ENCODE measurements around the gene P4HA1. TPM values are rescaled to one million over a fixed set of nuclear protein-coding genes. Genes with fewer than 3 reads are reported as not detected.

P4HA1 gene
- total RNA-seq (100 to 1,000 TPM in 1 of 2 donors, 10 to 100 TPM in 1; 88.0 to 107 TPM), polyA plus RNA-seq (ENCODE audit: insufficient read length in 2 of 2) (10 to 100 TPM; 47.2 to 51.2 TPM)
- long read RNA-seq, donor 1, partial matches to known transcripts, result 6 of 12 reads
- long read RNA-seq, donor 1, other reads (novel, unspliced or antisense), result 0 of 12 reads
- long read RNA-seq, donor 2, partial matches to known transcripts, result 0 of 1 reads
- long read RNA-seq, donor 2, other reads (novel, unspliced or antisense), result 0 of 1 reads
- long read RNA-seq, donor 3, partial matches to known transcripts, result 8 of 8 reads
- long read RNA-seq, donor 3, other reads (novel, unspliced or antisense), result 0 of 8 reads
- long read RNA-seq, donor 4, transcript P4HA1-203 (15 exons, 2,727 nt), result major isoform, 11 of 30 reads
- long read RNA-seq, donor 4, partial matches to known transcripts, result 19 of 30 reads
- long read RNA-seq, donor 4, other reads (novel, unspliced or antisense), result 0 of 30 reads

GRCh38 chr10:73096449-73097304, at the start of gene P4HA1:
P4HA1 (minus strand) TSS chr10:73096866; CDS start chr10:73074883, 21,983 bp downstream.
- WGBS (ENCODE audit: insufficient coverage), result under 1% methylated on average over 70 of the region's 75 CpGs
- H3K4me3 ChIP-seq (ENCODE audit: low read depth, low read length), result peak within 1 kb of the TSS; percentile 98
- H3K36me3 ChIP-seq (ENCODE audit: control insufficient read depth, insufficient read depth, low read length), result no peaks in the 10 kb centered on the region
- peak; percentile 91 to 99 (median 94) for DNase-seq (ENCODE audit: low read depth in 4 of 6, low spot score in 6 of 6)
- H3K27me3 ChIP-seq (ENCODE audit: control insufficient read depth, insufficient read depth, low read length), result no peaks in the 10 kb centered on the region
- peaks cover 7% of the 10 kb centered on the region for H3K4me1 ChIP-seq (ENCODE audit: control insufficient read depth, insufficient read depth, low read length)
- peak within 1 kb of the TSS; percentile 97 for H3K27ac ChIP-seq (ENCODE audit: low read depth, low read length)
- no peaks in the 10 kb centered on the region for H3K9me3 ChIP-seq (ENCODE audit: control insufficient read depth, insufficient read depth, low read length)

GRCh38 chr10:73141603-73142002, 44.9 kb upstream of the P4HA1 start:
- DNase-seq (ENCODE audit: low read depth in 4 of 6, low spot score in 6 of 6), result no peak
- Histone ChIP-seq H3K9me3 (ENCODE audit: control insufficient read depth, insufficient read depth, low read length) (no peaks in the 10 kb centered on the region), H3K36me3 (ENCODE audit: control insufficient read depth, insufficient read depth, low read length) (peaks cover 50% of the 10 kb centered on the region), H3K27me3 (ENCODE audit: control insufficient read depth, insufficient read depth, low read length) (no peaks in the 10 kb centered on the region), H3K4me3 (ENCODE audit: low read depth, low read length) (no peak overlapping the region), H3K27ac (ENCODE audit: low read depth, low read length) (no peak overlapping the region), H3K4me1 (ENCODE audit: control insufficient read depth, insufficient read depth, low read length) (no peaks in the 10 kb centered on the region)
- 100% methylated on average over 1 of the region's 3 CpGs for WGBS (ENCODE audit: insufficient coverage)

GRCh38 chr10:73139251-73139650, 42.6 kb upstream of the P4HA1 start:
- H3K4me3 ChIP-seq (ENCODE audit: low read depth, low read length), result no peak overlapping the region
- H3K4me1 ChIP-seq (ENCODE audit: control insufficient read depth, insufficient read depth, low read length), result no peaks in the 10 kb centered on the region
- DNase-seq (ENCODE audit: low read depth in 4 of 6, low spot score in 6 of 6), result no peak
- H3K27me3 ChIP-seq (ENCODE audit: control insufficient read depth, insufficient read depth, low read length), result no peaks in the 10 kb centered on the region
- peaks cover 43% of the 10 kb centered on the region for H3K36me3 ChIP-seq (ENCODE audit: control insufficient read depth, insufficient read depth, low read length)
- H3K27ac ChIP-seq (ENCODE audit: low read depth, low read length), result no peak overlapping the region
- WGBS (ENCODE audit: insufficient coverage), result 71% methylated on average over 1 of the region's 2 CpGs
- H3K9me3 ChIP-seq (ENCODE audit: control insufficient read depth, insufficient read depth, low read length), result no peaks in the 10 kb centered on the region

DNA sequence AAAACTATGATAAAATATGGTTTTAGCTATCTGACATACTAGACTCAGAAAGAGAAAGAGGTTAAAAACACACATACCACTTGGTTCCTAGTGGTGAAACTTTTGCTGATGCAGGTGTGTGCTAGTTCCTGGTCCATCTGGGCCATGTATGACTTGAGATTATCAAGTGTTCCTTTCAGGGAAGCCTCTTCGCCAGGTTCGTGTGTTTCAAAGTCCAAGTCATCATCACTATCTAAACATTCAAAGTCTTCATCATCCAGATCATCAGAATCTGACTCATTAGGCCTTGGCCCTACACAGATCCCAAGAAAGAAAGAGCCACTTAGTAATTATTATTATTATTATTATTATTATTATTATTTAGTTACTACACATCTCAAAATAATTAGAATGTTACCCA, 40.0 kb upstream of the P4HA1 start:
- no peaks in the 10 kb centered on the region for H3K4me1 ChIP-seq (ENCODE audit: control insufficient read depth, insufficient read depth, low read length)
- no peak overlapping the region for H3K4me3 ChIP-seq (ENCODE audit: low read depth, low read length)
- H3K36me3 ChIP-seq (ENCODE audit: control insufficient read depth, insufficient read depth, low read length), result peaks cover 34% of the 10 kb centered on the region
- no peak overlapping the region for H3K27ac ChIP-seq (ENCODE audit: low read depth, low read length)
- H3K27me3 ChIP-seq (ENCODE audit: control insufficient read depth, insufficient read depth, low read length), result no peaks in the 10 kb centered on the region
- DNase-seq (ENCODE audit: low read depth in 4 of 6, low spot score in 6 of 6), result no peak
- WGBS (ENCODE audit: insufficient coverage), result 100% methylated on average over 1 of the region's 2 CpGs
- no peaks in the 10 kb centered on the region for H3K9me3 ChIP-seq (ENCODE audit: control insufficient read depth, insufficient read depth, low read length)

GRCh38 chr10:73134727-73135126, 38.1 kb upstream of the P4HA1 start:
- DNase-seq (ENCODE audit: low read depth in 4 of 6, low spot score in 6 of 6), result no peak
- H3K4me1 ChIP-seq (ENCODE audit: control insufficient read depth, insufficient read depth, low read length), result no peaks in the 10 kb centered on the region
- peaks cover 26% of the 10 kb centered on the region for H3K36me3 ChIP-seq (ENCODE audit: control insufficient read depth, insufficient read depth, low read length)
- H3K9me3 ChIP-seq (ENCODE audit: control insufficient read depth, insufficient read depth, low read length), result no peaks in the 10 kb centered on the region
- no peak overlapping the region for H3K4me3 ChIP-seq (ENCODE audit: low read depth, low read length)
- no peaks in the 10 kb centered on the region for H3K27me3 ChIP-seq (ENCODE audit: control insufficient read depth, insufficient read depth, low read length)
- no CpG with 5 or more reads among the region's 3 CpGs for WGBS (ENCODE audit: insufficient coverage)
- no peak overlapping the region for H3K27ac ChIP-seq (ENCODE audit: low read depth, low read length)

DNA sequence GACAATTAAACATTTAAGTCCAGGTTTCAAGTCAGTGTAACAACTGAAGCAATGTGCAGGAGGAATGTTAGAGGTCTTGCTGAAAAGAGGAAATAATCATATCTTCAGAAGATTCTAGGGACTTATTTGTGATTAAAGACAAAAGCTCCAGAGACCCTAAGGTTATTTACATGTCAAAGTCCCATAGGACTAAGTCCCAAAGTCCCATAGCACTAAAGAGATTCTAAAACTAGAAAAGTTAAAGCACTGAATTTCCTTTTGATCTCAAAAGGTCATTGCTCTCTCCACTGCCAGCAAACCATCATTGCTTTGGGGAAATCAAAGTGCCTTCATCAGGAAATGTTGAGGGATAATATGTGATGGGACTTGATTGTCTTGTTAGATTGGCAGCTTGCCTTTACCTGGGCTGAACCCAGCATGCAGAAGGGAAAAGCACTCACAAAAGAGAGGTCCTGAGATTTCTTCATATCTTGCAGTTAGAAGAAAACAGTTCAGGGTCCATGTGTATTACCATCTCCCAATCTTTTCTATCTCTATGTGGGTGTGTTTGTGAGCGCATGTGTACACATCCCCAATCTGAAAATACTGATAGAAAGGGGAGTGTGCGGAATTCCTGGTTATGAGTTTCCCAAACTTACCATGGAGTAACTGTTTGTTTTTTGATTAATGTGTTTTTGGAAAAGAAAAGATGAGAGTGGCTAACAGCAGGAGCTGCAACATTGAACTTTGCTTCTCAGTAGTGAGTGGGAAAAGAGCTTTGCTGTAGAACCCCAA, 35.4 kb upstream of the P4HA1 start:
- Histone ChIP-seq H3K36me3 (ENCODE audit: control insufficient read depth, insufficient read depth, low read length) (peaks cover 23% of the 10 kb centered on the region), H3K4me1 (ENCODE audit: control insufficient read depth, insufficient read depth, low read length) (no peaks in the 10 kb centered on the region), H3K9me3 (ENCODE audit: control insufficient read depth, insufficient read depth, low read length) (no peaks in the 10 kb centered on the region), H3K27ac (ENCODE audit: low read depth, low read length) (no peak overlapping the region), H3K27me3 (ENCODE audit: control insufficient read depth, insufficient read depth, low read length) (no peaks in the 10 kb centered on the region), H3K4me3 (ENCODE audit: low read depth, low read length) (no peak overlapping the region)
- DNase-seq (ENCODE audit: low read depth in 4 of 6, low spot score in 6 of 6), result no peak
- no CpG with 5 or more reads among the region's 2 CpGs for WGBS (ENCODE audit: insufficient coverage)

DNA sequence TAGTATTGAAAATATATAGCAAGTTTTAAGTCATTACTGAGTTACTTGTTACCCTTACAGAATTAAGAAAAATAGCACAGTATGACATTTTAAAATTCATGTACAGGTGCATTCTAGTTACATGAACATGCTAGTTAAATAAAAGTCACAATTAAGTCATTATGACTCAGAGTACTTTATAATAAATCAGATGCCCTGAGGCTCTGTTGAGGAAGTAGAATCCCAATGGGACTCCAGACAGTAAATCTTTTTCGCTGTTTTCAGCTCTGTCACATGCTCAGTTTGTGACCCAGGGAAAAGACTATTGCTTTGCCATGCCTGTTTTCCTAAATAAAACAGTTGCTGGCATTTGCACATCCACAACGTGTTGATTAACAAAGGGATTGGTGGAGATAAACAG, 34.6 kb upstream of the P4HA1 start:
- Histone ChIP-seq H3K4me3 (ENCODE audit: low read depth, low read length) (no peak overlapping the region), H3K27ac (ENCODE audit: low read depth, low read length) (no peak overlapping the region), H3K27me3 (ENCODE audit: control insufficient read depth, insufficient read depth, low read length) (no peaks in the 10 kb centered on the region), H3K9me3 (ENCODE audit: control insufficient read depth, insufficient read depth, low read length) (no peaks in the 10 kb centered on the region), H3K36me3 (ENCODE audit: control insufficient read depth, insufficient read depth, low read length) (peaks cover 29% of the 10 kb centered on the region), H3K4me1 (ENCODE audit: control insufficient read depth, insufficient read depth, low read length) (no peaks in the 10 kb centered on the region)
- 27% methylated on average over 1 of the region's 2 CpGs for WGBS (ENCODE audit: insufficient coverage)
- peak in 1 of 6 donors; percentile 20 for DNase-seq (ENCODE audit: low read depth in 4 of 6, low spot score in 6 of 6)

- no peaks in the 10 kb centered on the region for H3K27me3 ChIP-seq (ENCODE audit: control insufficient read depth, insufficient read depth, low read length)
- H3K4me3 ChIP-seq (ENCODE audit: low read depth, low read length), result no peak overlapping the region
- WGBS (ENCODE audit: insufficient coverage), result 71% methylated on average over 2 of the region's 2 CpGs
- no peaks in the 10 kb centered on the region for H3K4me1 ChIP-seq (ENCODE audit: control insufficient read depth, insufficient read depth, low read length)
- no peak for DNase-seq (ENCODE audit: low read depth in 4 of 6, low spot score in 6 of 6)
- peaks cover 22% of the 10 kb centered on the region for H3K36me3 ChIP-seq (ENCODE audit: control insufficient read depth, insufficient read depth, low read length)
- no peak overlapping the region for H3K27ac ChIP-seq (ENCODE audit: low read depth, low read length)
- H3K9me3 ChIP-seq (ENCODE audit: control insufficient read depth, insufficient read depth, low read length), result no peaks in the 10 kb centered on the region
Observed at GRCh38 chr10:73126343-73126742, 29.7 kb upstream of the P4HA1 start.

GRCh38 chr10:73119952-73120351, 23.3 kb upstream of the P4HA1 start:
- 92% methylated on average over 2 of the region's 4 CpGs for WGBS (ENCODE audit: insufficient coverage)
- Histone ChIP-seq H3K27me3 (ENCODE audit: control insufficient read depth, insufficient read depth, low read length) (no peaks in the 10 kb centered on the region), H3K36me3 (ENCODE audit: control insufficient read depth, insufficient read depth, low read length) (peaks cover 10% of the 10 kb centered on the region), H3K4me1 (ENCODE audit: control insufficient read depth, insufficient read depth, low read length) (no peaks in the 10 kb centered on the region), H3K4me3 (ENCODE audit: low read depth, low read length) (no peak overlapping the region), H3K27ac (ENCODE audit: low read depth, low read length) (no peak overlapping the region), H3K9me3 (ENCODE audit: control insufficient read depth, insufficient read depth, low read length) (no peaks in the 10 kb centered on the region)
- DNase-seq (ENCODE audit: low read depth in 4 of 6, low spot score in 6 of 6), result no peak
